Superior temporal gyrus (tissue), 1 donor: ENCODE data around the gene ARV1.
"Not testable (repeated sequence)": the region's sequence is repeated elsewhere in the genome, so short reads cannot be mapped to it uniquely, and the experiment has no call there.

Source experiments
- DNase-seq: peaks from one replicate; pipeline ENCODE4 v3.0.0-alpha.2; 2016; ENCODE audit errors: extremely low spot score

The ARV1 gene

DNA sequence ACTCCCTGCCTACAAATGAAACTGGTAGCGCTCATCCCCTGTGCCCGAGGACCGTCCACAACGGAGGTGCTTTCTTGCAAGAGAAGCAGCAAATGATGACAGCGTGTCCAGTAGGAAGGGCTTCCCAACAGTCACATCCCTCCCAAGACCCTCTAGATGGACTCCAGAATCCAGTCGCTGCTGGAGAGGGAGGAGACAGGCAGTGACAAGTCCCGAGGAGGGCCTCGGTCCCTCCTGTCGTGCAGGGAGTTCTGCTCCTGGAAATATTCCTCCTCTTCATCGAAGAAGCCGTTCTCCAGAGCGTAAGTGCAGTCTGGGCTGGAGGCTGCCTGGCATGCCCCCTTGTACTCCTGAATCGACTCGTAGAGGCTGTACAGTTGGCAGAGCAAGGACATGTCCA is 40.8 kb downstream of the ARV1 start:
- DNase-seq, result no peak

DNA sequence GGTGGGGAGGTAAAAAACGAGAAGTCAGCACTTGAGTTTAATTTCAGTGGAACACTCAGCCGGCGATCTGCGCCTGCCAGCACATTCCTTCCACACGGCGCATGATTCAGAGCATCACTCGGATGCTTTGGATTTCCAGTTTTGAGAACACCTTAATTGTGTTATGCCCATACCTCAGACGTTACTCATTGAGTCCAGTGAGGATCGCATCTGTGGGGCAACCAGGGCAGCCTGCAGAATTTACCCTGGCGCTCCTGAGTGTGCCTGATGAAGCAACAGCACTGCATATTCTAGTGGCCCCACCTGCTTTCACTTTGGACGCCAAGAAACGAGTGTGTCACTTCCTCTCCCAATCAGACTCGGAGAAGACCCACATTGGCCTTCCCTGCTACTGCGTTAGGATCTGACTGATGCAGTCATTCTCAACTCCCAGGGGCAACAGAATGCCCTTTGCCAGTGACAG is 41.3 kb downstream of the ARV1 start:
- DNase-seq, result no peak

DNA sequence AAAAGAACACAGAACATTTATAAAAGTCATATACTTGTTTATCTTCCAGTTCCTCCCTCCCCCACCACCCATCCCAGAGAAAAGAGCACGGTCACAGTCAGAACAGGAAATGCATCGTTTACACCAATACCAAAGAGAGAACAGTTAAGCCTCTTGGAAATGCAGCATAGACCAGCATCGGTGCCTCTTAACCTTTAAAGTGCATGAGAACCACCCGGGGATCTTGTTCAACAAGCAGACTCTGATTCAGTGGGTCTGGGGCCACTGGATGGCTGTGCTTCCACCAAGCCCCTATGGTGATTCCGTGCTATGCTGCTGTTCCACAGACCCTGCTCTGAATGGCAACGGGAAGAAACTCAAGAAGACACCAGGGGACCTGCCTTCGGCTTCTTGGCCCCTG is 41.9 kb downstream of the ARV1 start:
- no peak for DNase-seq

DNA sequence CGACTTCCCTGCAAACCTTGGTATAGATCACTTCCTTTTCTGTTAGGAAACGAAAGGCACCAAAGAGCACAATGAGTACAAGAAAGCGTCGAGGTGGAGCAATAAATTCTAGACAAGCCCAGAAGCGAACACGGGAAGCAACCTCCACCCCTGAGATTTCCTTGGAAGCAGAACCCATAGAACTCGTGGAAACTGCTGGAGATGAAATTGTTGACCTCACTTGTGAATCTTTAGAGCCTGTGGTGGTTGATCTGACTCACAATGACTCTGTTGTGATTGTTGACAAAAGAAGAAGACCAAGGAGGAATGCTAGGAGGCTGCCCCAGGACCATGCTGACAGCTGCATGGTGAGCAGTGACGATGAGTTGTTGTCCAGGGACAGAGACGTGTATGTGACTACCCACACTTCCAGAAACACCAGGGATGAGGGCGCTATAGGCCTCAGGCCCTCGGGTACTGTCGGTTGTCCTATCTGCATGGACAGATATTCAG is 42.7 kb downstream of the ARV1 start:
- no peak for DNase-seq

DNA sequence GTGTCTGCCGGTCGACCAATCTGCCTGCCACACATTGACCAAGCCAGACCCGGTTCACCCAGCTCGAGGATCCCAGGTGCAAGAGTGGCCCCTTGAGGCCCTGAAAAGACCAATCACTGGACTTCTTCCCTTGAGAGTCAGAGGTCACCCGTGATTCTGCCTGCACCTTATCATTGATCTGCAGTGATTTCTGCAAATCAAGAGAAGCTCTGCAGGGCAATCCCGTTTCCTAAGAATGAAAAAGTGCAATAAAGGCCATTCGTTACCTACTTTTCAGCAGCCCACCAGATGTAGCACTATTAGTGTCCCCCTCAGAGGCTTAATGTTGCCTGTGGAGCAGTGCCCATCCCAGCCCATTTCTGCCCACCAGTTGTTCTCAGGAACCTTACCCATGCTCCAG is 43.6 kb downstream of the ARV1 start:
- DNase-seq, result not testable (repeated sequence)

DNA sequence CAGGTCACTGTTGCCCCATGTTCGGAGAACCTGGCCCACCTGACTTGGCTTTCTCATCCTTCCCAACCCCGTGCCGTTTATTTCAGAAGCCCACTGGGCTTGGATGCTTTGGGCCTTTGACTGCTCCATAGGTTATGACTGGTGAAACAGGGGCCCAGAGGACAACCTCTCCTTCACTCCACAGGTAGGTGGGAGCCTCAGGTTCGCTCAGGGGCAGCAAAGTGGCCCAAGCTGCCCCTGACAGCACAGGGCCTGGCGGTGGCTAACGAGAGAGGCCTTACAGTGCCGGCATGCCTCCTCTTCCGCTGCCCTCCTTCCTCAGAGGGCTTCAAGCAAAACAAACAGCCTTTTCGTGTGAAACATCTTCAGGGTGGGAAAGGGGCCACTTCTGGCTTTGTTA is 44.3 kb downstream of the ARV1 start:
- no peak for DNase-seq

DNA sequence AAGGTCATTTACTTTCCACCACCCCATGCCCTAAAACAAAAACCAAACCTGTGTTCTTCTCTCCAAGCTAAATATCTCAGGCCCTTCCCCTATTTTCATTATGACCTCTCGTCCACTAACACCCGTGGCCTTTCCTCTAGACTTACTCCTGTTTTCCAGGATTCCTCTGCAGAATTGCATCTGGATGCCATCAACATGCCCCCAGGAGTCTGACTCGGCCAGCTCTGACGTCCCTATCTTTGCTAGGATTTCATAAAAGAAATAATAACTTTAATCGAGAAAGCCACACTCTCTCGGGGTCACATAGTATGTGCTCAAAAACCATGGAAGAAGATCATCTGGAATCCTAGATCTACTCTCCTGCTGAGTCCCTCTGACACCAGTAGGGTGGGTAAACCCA is 47.7 kb downstream of the ARV1 start:
- DNase-seq, result no peak

DNA sequence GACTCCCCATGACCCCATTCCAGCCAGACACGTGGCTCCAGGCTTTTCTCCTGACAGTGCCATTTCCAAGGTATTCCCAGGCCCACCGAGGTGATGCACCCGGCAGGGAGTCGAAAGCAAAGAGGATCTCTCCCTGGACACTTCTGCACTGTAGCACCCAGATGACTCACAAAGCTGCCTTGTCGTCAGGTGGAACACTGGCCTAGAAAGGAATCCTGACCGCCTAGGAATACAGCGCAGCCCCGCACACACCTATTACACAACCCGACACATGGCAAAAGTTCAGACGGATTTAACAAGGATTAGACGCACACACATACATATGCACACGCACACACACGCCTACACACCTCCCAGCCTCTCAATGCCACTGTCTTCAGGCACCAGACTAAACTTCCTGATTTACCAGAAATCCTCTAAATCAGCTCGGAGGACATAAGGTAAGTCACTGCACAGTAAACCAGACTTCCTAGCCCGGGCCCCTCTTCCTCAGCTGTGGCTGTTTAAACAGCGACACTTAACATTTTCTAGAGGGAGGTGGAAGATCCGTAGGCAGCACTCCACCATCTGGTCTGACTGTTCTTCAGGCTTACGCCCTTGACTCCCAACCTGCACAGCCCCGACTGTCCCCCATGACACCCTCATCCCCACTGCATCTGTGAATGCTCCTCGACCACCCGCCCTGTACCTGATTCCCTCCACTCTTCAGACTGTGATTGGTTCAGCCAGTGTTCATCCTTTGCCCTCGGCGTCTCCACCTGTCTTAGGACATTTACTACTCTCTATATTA is 48.4 kb downstream of the ARV1 start:
- DNase-seq, result no peak

DNA sequence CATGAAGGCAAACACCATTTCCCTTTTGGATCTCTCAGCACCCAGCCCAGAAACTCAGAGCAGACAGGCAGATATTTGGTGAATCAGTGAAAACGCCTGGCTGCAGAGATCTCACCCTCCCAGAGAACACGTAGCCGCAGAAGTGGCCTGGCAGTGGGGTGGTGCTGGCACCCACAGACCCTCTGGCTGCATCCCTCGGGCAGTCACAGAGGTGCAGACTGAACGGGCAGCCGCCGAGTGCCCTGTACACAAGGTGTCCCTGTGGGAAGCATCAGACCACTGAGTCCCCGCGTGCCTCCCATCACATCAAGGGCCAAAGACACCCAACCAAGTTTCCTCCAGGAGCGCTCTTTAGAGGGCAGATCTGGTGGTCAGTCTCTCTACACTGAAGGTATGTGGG is 49.1 kb downstream of the ARV1 start:
- DNase-seq, result no peak

DNA sequence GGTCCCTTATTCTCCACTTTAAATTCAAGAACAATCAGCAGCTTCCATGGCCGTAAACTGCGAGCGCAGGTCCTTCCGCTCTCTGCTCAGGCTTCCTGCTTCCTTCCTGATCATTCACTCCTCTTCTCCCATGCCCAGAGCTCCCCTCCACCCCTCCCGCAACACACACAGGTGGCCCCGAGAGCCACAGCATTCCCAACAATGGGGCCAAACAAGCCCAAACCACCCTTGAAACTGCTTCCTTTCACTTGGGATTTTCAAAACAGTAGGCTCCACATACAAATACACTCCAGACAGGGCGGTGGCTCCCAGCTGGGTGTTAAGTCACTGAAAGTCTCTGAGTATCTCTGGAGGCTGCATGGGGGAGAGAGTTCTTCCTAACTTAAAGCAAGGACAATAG is 49.8 kb downstream of the ARV1 start:
- DNase-seq, result no peak

DNA sequence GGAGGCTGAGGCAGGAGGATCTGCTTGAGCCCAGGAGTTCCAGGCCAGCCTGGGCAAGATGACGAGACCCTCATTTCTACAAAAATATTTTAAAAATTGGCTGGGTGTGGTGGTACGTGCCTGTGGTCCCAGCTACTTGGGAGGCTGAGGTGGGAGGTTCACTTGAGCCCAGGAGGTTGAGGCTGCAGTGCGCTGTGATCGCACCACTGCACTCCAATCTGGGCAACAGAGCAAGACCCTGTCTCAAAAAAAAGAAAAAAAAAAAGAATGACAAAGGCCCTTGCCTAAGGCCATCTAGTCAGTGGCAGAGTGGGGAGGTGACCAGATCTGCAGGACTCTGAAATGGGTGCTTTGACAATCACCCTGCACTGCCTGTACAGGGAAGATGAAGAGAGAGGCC is 50.4 kb downstream of the ARV1 start:
- DNase-seq, result not testable (repeated sequence)

DNA sequence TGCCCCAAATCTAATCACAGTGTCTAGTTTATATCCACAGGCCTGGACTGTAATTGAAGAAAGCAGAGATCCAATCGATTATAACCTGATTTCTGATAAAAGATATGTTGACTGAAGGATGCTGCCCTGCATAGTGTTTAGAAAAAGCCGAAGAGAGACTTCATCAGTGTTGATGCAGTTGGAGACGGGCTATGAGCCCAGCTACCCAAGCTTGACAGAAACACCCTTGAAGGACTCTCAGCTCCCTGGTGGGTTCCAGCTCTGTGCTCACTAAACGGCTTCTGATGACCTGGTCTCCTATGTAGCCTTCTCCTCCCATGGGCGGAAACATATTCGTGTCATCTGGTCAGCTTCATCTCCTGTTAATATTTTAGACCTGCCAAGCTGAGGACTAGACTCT is 50.9 kb downstream of the ARV1 start:
- DNase-seq, result no peak

DNA sequence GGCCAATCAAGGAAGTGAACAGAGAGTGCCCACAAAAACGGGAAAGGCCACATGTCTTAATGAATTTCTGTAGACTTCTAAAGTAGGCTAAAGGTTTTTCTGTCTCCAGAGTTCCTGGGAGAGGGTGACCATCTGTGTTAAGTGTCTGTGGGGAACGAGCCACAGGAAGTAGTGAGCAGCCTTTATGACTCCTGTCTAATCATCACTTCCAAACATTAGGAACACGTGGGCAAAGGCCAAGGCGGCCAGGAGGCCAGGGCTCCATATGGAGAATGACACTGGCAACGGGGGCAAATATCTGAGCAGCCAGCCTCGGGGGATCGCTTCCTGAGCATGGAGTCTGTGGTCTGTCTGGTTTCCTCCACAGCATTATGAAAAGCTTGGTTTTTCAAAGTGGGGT is 54.1 kb downstream of the ARV1 start:
- no peak for DNase-seq

DNA sequence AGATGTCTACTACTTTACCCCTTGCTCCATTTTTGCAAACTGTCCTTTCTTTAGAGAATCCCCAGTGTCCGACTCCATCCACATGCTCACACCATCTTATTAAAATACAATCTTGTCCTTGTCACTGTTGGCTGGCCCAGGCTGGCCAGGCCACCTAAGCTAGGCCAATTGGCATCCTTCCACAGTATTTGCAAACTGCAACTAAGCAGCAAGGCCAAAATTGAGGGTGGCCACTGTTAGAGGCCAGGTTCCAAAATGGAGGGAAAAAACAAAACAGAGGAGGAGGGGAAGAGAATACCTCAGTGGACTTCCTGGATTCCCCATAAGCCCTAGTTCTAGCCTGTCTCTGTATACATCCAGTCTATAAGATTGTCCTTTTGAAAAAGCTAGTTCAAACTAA is 56.9 kb downstream of the ARV1 start:
- DNase-seq, result no peak

DNA sequence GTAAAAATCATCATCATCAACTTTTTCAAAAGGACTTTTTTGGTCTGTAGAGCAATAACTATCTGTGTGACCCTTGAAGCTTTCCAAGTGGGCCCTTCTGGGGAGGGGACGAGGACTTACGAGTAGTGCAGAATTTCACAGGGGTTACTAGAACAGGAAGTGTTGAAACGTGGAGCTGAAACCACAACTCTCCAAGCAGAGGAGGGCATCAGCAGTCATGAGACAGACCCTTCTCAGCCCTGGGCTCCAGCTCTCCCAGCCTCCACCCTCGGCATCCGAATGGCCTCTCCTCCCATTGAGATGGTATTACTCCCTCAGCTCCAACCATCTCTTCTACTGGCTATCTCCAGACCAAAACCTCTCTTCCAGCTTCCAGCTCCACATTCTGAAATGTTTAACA is 57.5 kb downstream of the ARV1 start:
- no peak for DNase-seq

DNA sequence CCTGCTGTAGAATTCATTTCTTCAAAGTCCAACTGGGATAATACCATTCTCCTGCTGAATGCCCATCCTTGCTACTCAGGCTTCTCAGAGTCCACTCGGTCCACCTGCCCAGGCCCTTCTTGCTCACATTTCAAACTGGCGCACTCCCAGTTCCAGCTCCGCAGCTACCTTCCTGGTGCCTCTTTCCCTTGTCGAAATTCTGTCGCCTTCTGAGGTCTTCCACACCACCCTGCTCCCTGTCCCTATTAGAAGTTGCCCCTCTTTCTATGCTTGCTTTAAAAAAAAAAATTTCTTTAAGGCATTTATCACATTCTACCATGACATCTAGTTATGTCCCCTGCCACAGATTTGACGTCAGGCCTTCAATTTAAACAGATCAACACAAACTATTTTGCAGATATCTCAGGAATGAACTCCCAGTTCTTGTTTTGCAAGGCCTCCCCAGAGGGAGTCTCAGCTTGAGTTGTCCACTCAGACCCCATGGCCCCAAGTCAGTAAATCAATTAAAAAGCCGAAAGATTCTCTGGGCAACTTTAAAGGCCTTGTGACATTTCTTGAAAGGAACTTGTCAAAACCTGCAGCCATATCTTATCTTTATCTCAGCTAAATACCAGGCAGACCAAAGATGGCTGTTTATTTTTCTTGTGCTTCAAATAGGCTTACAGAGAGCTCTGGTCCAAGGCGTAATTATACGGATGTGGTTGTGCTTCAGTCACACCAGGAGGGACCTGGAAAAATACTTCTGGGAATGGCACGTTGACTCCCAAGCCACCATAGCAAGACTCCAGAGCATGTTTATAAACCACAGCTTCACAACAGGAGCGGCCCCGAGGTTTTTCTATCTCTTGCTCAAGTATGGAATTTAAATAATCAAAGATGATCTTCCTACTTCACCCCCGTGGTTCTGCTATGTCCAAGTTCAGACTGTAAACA is 59.0 kb downstream of the ARV1 start:
- no peak for DNase-seq

DNA sequence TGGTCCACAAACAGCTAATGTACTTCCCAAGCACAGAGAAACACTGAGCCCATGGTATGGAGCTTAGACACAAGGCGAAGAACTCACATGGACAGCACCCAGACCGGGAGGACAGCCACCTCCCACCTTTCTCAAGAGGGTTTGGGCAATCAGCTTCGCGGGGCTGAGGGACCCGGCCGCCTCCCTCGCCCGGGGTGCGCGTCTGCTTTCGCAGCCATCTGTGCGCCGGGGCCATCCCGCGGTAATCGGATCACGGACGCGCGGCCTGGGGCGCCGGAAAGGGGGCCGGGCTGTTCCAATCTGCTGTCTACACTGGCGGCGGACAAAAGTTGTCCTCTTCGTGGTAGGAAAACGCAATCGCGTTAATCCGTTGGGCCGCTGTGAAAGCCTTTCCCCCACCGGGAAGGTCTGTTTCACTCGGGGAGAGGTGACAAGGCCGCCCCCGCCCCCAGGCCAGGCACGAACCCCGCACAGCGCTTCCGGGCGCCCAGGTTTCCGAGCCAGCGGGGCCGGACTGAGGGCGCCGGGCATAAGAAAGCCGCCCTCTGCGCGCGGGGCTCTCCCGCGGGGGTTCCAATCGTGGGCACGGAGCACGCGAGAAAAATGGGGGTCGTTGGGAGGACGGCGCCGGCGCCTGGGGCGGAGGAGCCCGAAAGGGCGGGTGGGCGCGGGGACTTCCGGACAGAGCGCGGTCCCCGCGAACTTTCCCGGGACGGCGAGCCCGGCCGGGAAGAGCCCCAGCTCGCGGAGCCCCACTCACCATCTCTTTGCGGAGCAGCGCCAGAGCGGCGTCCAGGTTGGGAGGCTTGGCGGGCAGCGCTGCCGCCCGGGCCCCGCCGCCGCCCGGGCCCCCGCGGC is 60.5 kb downstream of the ARV1 start:
- DNase-seq, result no peak

DNA sequence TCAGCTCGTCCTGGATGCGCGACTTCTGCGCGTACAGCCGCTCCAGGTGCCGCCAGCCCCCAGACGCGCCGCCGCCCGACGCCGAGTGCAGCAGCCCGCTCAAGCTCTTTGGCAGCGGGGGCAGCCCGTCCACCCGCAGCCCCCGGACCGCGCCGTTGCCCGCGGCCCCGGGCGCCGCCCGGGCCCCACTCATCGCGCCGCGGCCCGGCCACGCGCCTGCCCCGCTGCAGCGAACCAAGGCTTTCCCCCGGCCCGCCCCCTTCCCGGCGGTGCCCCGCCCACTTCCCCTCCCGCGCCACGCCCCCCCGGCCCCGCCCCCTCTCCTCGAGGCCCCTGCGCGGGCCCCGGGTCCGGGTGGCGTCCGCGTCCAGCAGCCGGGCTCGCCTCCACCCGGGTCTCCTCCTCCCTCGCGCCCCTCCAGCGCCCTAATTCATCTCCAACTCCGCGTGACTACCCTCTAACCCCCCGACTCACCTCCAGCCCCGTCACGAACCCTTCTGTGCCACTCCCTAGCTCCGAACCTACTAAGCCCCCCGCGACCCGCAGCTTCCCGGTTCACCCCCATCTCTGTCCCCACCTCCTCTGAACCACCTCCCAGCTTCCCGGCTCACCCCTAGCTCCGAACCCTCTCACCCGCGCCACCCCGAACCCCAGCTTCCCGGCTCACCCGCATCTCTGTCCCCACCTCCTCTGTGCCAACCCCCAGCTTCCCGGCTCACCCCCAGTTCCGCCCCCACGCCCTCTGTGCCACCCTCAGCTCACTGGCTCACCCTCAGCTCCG is 61.3 kb downstream of the ARV1 start, which contains the start of gene FAM89A:
Gene FAM89A (minus strand): TSS at position 236 of the 781 bp plus-strand sequence. CDS start 43 bp downstream, at position 193.
- no peak for DNase-seq

DNA sequence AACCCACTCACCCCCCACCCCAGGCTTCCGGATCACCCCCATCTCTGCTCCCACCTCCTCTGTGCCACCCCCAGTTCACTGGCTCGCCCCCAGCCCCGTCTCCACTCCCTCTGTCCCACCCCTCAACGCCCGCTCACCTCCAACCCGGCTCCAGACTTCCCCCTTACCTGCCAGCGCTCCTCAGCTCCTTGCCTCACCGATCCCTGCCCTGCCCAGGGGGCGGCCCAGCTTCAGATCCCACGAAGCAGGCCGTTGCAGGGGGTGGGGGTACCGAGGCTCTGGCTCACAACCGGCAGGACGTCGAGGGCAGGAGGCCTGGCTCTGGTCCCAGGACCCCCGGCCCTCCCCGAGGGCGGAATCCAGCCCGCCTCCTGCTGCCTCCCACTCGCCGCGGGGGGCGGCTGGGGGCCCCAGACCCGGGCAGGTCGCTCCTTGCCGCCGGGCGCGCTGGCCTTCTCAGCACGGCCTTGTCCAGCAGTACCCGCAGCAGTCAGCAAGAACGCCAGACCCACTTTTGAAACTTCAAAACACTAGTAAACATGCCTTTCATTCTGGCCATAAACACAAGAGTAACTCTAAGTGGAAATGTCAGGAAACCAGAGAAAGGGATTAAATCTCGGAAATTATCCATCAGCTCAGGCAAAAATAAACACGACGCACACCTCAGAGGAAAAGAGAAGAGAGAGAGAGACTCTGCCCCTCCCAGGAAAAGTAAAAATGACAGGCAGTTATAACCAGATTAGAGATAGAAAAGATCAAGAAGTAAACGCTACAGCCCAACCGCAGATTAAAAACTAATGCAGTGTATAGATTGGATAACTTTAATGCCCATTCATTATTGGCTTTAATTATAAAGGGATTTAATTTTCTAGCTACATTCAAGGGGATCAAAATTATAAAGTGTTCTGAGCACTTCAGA is 62.2 kb downstream of the ARV1 start:
- DNase-seq, result no peak
